GM12892 (cell line): Measurements from ENCODE around the gene DTX3.

Experiments
- POLR2A ChIP-seq: IDR thresholded peaks from 2 replicates; pipeline ENCODE4 v1.6.1; 2011; ENCODE audit warnings: low read depth, low read length, control low read depth
- TAF1 ChIP-seq: IDR thresholded peaks from 2 replicates; pipeline ENCODE4 v1.6.1; 2011; ENCODE audit warnings: low read depth, mild to moderate bottlenecking, control low read depth, low read length, borderline replicate concordance

GRCh38 chr12:57614178-57614947 lies 9.7 kb downstream of the DTX3 start:
- TF ChIP-seq TAF1, result no peak
- TF ChIP-seq POLR2A, result no peak
